Renal cortex interstitium (tissue), 11 donors: ENCODE results near the gene TLN1. TPM values are rescaled to one million over a fixed set of nuclear protein-coding genes. Genes with fewer than 3 reads are reported as not detected.
A peak's percentile ranks its signal among the peaks of the same experiment; 100 is the strongest.

Source experiments
- DNase-seq, 11 donors: peaks; one replicate each; pipeline ENCODE4 v3.0.0-alpha.2; 2013; ENCODE audit warnings: low read depth in 9 of 11, low spot score in 4 of 11; ENCODE audit errors: extremely low read depth in 1 of 11
- polyA plus RNA-seq, 3 donors: library from polyadenylated mRNA; unstranded; fragments of 120-200 nt; gene quantifications; one replicate each; pipeline ENCODE4 v1.2.1, GENCODE V29; 2013; ENCODE audit not compliant: insufficient read length in 3 of 3

TLN1 gene
- polyA plus RNA-seq, 3 donors: 150 to 192 (median 174) TPM

DNA sequence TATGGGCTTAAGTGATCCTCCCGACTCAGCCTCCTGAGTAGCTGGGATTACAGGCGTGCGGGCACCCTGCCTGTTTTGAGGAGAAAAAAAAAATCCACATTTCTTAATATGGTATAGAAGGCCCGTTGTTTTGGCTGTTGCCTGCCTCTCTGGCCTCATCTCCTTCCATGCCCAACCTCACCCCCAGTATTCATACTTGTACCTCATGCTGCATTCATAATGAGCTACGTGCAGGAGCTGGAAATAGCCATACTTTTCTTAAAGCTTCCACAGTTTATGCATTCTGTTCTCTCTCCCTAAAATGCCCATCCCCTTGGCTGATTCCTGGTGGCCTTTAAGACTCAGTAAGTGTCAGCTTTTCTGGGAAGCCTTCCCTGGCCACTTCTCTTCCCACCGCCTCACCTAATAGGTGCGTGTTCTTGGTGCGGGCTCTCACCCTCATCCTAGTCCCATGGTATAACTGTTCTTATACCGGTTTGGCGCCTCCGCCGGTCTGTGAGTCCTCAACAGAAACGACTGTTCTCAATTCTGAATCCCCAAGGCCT is 40.2 kb downstream of the TLN1 start:
- no peak for DNase-seq

DNA sequence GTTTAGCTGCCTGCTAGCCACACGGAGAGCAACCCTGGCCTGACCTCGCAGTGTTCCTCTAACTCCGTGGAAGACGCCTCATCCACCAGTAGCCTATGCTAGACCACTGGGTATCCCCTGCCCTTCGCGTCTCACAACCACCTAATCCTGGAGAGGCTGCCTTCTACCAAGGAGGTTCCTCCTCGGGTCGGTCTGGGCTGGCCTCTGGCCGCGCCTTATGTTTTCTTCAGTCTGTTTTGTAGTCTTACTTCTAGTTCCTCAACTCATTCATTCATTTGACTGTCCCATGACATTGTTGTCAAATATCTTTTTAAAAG is 40.7 kb downstream of the TLN1 start:
- no peak for DNase-seq

DNA sequence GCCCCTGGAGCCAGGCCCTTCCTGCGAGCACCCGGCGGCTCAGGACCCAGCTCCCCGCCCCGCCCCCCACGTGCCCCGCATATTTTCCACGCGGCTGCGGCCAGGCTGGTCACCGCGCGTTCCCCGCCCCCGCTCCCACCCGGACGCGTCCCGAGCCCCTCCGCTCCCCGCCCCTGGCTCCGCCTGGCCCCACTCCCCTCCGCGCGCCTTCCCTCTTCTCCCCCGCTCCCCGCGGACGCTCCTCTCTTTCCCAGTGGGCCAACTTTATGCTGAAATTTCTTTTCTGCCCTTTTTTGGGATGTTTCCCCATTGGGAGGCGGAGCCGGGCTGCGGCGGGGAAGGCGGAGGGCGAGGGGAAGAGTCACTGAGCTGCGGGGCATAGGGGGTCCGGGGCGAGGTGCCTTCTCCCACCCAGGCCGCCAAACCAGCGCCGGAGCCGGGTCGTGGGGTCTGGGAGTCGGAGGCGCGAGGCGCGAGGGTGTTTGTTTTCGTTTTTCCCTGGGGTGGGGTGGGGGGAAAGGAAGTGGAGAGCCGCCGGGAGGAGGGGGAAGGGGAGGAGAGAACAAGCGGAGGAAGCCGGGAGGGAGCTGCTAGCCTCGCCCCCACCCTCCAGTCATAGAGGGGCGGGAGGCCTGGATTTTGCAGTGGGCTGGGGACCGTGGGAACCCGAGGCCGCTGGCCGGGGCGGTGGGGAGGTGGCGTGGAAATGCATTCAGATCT is 41.2 kb downstream of the TLN1 start:
- peak in 6 of 11 donors; percentile 39 to 67 (median 64) for DNase-seq

DNA sequence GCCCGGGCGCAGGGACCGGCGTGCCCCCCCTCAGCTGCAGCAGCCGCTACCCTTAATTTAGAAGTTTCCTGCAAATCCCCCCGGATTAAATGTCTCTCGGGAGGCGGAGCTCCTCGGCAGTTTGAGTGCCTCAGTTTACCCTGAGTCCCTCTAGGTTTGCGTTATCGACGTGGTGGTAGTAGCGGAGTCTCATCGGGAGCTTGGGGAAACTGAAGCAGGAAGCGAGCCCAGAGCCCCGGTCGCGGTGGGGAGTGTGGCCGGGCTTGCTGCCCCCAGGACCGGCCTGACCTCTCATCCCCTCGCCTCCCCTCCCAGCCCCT is 41.7 kb downstream of the TLN1 start:
- no peak for DNase-seq

DNA sequence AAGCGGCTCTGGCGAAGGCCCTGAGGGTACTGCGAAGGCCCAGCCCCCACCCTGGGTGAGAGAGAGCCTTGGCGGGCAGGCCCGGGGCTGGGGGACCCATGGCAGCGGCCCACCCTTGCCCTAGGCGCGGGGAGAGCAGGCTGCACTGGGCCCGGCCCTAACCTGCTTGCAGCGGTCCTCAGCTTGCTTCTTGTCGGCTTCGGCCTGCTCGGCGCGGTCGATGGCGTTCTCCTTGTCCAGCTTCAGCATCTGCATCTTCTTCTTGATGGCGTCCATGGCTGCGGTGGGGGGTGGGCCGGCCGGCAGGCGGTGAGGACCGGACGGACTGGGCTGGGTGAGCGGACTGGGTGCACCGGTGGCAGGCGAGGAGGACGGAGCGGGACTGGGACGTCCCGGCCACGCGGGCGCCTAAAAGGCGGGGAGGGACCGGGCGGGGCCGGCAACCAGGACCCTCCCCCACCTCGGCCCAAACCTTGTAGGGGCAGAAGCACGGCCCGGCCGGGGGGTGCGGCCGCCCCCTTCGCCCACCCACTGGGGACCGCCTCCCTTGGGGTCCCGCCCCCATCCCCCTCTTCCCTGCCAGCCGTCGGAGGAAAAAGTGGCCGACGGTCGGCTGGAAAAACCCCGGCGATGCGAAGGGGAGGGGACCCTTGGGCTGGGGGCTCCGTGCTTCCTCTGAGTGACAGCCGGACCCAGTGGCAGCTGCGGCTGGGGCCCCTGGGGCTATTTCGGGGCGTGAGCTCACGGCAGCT is 42.3 kb downstream of the TLN1 start, which contains the start of gene TPM2:
TSS of gene TPM2 (minus strand) at position 384 of the 752 bp plus-strand sequence. CDS start at position 276, 108 bp downstream.
- DNase-seq: peak in 5 of 11 donors; percentile 27 to 73 (median 52)

DNA sequence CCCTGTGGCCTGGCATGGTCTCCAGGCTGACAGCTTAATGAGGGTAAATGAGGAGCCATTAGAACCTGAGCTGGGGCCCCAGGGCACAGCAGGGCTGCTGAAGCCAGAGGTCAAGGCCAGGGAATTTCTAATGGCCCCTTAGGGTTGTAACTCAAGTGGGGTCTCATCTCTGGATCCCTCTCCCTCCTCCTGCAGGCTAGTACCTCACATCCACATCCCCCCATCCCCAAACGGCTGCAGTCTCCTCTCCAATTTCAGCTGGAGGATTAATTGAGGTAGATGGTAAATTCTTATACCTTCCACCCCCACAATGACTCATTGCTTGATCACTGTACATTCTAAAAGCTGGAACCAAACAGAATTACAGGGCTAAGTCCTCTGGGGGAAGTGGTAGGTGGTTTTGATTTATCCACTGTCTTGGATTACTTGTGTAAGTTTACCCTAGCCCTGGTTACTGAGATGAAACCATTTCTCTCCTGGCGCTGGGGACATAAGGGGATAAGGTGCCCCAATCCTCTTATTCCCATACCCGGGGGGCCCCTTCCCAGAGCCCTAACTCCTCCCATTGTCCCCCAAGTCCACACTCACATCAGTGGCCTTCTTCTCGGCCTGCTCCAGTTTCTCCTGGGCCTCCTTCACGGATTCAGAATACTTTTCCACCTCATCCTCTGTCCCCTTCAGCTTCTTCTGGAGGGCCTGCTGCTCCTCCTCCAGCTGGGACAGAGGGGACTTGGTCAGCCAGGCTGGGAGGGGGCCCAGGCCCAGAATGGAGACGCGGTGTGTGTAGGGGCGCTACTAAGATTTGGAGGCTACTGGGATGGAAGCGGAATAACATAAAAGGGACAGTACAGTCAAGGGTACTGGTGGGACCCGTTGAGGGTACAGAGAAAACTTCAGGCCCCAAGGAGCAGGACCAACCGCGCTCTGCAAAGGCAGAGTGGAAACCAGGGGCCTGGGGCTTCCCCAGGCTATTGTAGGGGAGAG is 43.1 kb downstream of the TLN1 start:
- DNase-seq: no peak

DNA sequence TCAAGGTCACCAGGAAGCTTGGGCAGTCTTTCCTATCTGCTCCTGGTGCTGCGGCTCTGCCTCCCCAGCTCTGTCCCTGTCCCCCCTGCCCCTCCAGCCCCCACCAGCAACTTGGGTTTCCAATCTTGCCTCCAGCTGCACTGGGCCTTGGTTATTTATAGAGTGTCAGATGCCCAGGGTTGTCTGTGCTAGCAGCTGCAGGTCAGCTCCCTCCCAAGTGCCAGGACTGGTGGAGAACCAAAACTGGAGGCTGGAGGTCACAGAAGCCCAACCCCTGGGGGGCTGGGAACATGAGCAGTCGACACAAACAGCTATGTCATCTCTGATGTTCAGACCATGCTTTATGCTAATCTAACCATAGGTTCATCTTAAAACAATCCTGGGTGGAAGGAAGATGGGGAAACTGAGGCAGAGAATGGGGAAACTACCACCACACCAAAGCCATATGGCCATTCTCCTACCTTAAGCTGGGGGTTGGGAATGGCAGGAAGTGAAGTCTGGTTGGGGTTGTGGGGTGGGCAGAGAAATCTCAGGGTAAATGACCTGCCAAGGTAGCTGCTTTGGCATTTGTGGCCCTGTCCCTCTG is 43.9 kb downstream of the TLN1 start:
- DNase-seq: no peak

DNA sequence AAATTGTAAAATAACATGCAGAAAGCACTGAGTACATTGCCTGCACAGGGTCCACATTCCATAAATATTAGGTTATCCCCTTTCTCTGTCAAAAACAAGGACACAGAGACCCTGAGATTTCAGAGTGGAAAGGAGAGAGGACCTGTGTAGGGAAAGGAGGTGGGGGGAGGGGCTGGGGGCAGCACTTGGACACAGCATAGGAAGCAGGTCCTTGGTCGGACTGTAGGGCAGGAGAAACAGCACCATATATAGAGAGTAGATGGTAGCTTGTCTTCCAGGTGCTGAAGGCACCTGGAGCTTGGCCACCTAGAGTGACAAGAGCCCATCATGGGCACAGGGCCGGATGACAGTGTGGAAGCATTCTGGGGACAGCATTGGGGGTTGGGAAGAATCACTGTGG is 44.7 kb downstream of the TLN1 start:
- DNase-seq: no peak

DNA sequence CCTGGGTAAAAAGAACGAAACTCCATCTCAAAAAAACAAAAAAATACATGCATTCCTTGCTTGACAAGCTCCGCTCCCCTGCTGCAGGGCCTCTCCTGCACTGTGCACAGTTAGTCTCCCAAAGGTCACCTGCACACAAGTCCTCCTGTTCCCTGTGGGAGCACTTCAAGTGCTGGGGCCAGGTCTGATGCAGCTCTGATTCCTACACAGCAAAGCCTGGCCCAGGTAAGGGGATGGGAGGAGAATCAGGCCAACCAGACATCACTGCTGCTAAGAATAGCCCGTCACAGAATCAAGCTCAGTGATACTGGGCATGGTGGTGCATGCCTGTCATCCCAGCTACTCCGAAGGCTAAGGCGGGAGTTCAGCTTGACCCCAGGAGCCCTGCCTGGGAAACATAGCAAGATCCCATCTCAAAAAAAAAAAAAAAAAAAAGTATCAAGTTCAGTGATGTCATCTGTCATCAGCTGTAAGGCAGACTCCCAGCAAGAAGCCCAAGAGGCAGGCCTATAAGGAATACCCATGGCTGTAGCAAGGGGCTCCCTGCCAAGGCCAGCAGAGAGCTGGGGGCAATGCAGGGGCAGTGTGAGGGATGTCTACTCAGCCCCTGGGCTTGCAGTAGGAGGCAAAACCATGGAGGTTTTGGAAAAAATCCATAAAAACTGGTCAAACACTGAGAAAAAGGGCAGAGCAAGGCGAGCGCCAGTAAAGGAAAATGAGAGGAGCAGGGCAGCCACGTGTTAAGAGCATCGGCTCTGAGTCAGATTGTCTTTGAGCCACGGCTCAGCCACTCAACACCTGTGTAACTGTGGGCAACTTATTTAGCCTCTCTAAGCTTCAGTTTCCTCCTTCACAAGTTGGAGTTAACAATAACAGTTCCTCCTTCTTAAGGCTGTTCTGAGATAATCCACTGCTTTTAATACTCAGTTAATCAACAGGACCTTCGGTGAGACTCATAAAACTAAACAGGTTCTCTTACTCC is 45.5 kb downstream of the TLN1 start:
- DNase-seq: no peak

DNA sequence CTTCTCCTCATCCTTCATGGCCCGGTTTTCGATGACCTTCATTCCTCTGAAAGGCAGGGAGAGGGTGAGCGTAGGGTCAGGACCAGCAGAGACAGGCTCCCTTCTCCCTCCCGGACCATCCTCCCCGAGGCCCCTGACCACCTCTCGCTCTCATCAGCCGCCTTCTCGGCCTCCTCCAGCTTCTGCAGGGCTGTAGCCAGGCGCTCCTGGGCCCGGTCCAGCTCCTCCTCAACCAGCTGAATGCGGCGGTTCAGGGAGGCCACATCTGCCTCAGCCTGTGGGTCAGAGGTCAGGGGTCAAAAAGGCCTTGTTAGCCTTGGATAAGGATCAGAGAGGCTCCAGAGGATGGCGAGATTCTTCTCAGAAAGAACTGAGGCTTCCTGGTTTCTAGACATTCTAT is 46.5 kb downstream of the TLN1 start:
- no peak for DNase-seq

DNA sequence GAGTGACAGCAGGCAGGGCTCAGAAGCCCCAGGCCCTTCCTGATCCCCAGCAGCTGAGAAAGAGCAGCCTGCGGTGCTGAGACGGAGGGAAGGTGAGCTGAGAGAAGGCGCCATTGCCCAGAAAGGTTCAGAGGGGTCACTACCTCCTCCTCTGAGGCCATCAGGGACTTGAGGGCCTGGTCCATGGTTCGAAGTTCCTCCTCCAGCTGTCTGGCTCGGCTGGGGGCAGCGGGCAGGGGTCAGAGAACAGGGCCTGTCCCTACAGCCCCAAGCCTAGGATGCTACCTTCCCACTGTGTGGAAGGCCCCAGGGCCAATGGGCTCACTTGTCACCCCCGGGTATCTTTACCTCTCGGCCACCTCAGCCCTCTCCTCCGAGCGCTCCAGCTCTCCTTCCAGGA is 47.1 kb downstream of the TLN1 start:
- no peak for DNase-seq

DNA sequence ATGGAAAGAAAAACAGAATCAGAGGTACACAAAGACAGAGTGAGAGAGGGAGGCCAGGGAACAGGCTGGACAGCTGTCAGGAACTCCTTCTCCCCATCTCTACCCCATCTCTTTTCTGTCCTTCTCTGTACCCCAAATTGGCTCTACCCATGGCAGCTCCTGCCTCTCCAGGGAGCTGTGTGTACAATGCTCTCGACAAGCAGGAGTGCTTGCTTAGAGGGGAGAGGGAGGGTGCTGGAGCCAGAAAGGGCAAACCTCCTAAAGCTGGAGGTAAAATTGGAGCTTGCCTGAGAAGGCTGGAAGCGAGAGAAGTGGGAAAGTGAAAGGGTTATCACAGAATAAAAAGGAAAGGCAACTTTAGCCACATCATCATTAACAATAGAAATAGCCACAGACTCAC is 48.7 kb downstream of the TLN1 start:
- DNase-seq: no peak

DNA sequence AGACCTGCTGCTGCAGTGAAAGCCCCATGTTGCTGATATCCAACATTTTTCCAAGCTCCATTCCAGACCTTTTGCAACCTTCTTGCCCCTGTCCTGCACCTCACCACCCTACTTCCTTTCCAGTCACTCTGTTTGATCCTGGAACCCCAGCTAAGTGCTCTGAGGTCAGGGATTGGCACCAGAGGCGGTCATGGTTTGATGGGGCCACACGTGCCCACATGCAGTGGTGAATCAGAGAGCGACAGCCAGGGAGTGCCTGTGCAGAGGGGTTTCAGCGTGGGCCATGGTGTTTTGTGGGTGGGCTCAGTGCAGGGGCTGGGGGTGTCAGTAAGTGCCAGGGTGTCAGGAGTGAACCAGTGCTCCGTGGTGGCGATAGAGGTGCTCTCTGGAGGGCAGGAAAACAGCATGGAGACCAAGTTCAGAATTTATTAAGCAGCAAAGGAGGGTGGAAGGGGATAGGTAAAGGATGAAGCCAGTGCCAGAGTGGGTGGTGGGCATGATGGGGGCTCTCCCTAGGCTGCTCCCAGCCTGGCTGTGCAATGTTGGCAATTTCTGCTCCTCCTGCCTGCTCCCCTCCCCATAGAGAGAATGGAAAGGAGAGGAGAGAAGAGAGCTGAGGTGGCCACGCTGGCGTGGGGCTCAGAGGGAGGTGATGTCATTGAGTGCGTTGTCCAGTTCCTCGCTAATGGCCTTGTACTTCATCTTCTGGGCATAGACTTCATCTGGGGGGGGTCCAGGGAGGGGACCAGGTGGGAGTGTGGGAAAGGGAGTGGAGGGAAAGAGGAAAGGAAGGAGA is 49.3 kb downstream of the TLN1 start:
- no peak for DNase-seq

DNA sequence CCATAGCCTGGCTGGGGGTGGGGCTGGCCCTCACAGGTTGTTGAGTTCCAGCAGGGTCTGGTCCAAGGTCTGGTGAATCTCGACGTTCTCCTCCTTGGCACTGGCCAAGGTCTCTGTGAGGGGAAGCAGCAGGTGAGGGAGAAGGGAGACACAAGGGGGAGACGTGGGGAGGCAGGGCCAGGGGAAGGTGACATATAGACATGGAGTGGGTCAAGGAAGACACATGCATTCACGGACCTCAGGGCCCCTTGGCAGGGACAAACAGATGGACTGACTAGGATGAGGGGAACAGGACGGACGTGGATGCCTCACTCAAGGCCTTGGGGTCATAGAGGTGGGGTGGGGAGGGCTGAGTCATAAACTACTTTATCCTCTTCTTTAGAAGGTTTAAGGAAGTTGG is 49.9 kb downstream of the TLN1 start:
- DNase-seq: no peak

DNA sequence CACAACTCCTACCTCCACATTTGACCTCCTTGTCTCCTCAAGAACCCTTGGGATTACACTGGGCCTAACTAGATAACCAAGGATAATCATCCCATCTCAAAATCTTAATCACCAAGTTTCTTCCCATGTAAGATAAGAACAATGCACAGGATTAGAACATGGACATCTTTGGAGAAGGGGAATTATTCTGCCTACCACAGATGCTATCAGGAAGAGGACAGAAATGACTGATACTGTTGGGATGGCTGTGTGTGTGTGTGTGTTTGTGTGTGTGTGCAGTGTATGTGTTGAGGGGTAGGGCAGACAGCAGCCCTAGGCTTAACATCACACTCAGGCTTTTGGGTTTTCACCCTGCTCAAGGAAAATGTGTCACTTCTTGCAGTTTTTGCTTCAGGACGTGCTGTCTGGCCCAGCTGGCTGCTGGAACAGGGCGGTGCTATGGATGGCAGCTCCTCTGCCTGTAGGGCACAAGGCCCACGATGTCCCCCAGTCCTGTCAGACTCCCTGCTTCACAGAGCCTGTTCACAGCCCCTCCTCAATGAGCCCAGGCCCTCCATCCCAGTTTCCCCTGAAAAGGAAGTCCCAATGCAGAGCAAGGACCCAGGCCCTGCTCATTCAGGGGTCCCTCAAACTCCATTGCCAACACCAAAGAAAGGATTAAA is 50.5 kb downstream of the TLN1 start:
- no peak for DNase-seq

DNA sequence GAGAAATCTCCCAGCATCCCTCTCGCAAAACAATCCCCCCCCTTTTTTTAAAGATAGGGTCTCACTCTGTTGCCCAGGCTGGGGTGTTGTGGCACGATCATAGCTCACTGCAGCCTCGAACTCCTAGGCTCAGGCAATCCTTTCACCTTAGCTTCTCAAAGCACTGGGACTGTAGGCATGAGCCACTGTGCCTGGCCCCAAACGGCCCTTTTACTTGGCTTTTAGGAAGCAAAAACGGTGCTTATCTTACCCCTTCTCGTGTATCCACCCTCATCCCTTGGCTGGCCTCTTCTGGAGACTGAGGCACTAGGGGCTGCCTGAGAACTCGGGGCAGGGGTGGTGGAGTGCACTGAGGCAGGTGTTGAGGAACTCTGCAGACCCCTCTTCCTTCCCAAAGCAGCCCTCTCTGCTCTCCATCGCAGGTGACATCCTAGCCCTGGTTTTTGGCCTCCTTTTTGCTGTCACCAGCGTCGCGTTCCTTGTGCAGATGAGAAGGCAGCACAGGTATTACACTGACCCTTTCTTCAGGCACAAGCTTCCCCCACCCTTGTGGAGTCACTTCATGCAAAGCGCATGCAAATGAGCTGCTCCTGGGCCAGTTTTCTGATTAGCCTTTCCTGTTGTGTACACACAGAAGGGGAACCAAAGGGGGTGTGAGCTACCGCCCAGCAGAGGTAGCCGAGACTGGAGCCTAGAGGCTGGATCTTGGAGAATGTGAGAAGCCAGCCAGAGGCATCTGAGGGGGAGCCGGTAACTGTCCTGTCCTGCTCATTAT is 51.5 kb downstream of the TLN1 start:
- no peak for DNase-seq
